Subcutaneous abdominal adipose tissue (tissue), 5 donors: Measurements from ENCODE around the gene CTSW.
"Not testable (repeated sequence)": the region's sequence is repeated elsewhere in the genome, so short reads cannot be mapped to it uniquely, and the experiment has no call there.

Experiments used
- H3K27ac ChIP-seq: one replicate; pipeline ENCODE4 v1.7.0; 2013; ENCODE audit warnings: low read depth, mild to moderate bottlenecking, inconsistent platforms, low read length, moderate library complexity
- H3K27me3 ChIP-seq, 5 donors: one replicate each; pipeline ENCODE4 v1.7.0; 2013; ENCODE audit warnings: low read length in 5 of 5, inconsistent platforms in 1 of 5; ENCODE audit not compliant: control insufficient read depth in 5 of 5, insufficient read depth in 4 of 5
- H3K36me3 ChIP-seq, 5 donors: one replicate each; pipeline ENCODE4 v1.7.0; 2013; ENCODE audit warnings: low read length in 5 of 5; ENCODE audit not compliant: control insufficient read depth in 5 of 5, insufficient read depth in 5 of 5
- H3K4me1 ChIP-seq, 5 donors: one replicate each; pipeline ENCODE4 v1.7.0; 2013; ENCODE audit warnings: low read length in 5 of 5, mild to moderate bottlenecking in 3 of 5, moderate library complexity in 1 of 5; ENCODE audit not compliant: control insufficient read depth in 5 of 5, insufficient read depth in 5 of 5
- H3K4me3 ChIP-seq, 5 donors: one replicate each; pipeline ENCODE4 v1.7.0; 2013; ENCODE audit warnings: low read length in 5 of 5, low read depth in 1 of 5
- H3K9ac ChIP-seq, 5 donors: one replicate each; pipeline ENCODE4 v1.7.0; 2013; ENCODE audit warnings: low read length in 5 of 5, mild to moderate bottlenecking in 4 of 5, moderate library complexity in 3 of 5
- H3K9me3 ChIP-seq, 5 donors: one replicate each; pipeline ENCODE4 v1.7.0; 2013; ENCODE audit warnings: low read length in 5 of 5; ENCODE audit not compliant: control insufficient read depth in 5 of 5
- donor health status: healthy.
- donor health status: healthy.
- donor health status: healthy.
- donor health status: healthy.
- donor health status: healthy.

The CTSW gene

GRCh38 chr11:65885808-65886536, 6.3 kb downstream of the CTSW start:
- Histone ChIP-seq H3K27me3 (no peaks in the 10 kb centered on the region), H3K27ac (no peak overlapping the region), H3K9me3 (no peaks in the 10 kb centered on the region), H3K4me1 (peaks cover 4 to 36% (median 34%) of the 10 kb centered on the region in 5 donors), H3K36me3 (peaks cover 5 to 44% (median 34%) of the 10 kb centered on the region in 5 donors), H3K4me3 (no peak overlapping the region), H3K9ac (no peak overlapping the region)

- Histone ChIP-seq H3K27ac (peak overlapping the region; percentile 99), H3K27me3 (no peaks in the 10 kb centered on the region), H3K4me1 (peaks cover 4 to 47% (median 45%) of the 10 kb centered on the region in 5 donors), H3K4me3 (peak overlapping the region; percentile 56 to 91 (median 83)), H3K9me3 (no peaks in the 10 kb centered on the region), H3K36me3 (peaks cover 5 to 44% (median 34%) of the 10 kb centered on the region in 5 donors), H3K9ac (peak overlapping the region in 3 of 5 donors; percentile 60 to 77 (median 68))
Measured at GRCh38 chr11:65886826-65887722, 7.4 kb downstream of the CTSW start.

GRCh38 chr11:65887723-65888162, 8.1 kb downstream of the CTSW start:
- H3K4me1 ChIP-seq, result peaks cover 4 to 54% (median 52%) of the 10 kb centered on the region in 5 donors
- H3K36me3 ChIP-seq, result peaks cover 5 to 38% (median 30%) of the 10 kb centered on the region in 5 donors
- H3K27ac ChIP-seq, result peak overlapping the region; percentile 99
- peak overlapping the region; percentile 35 to 77 (median 68) for H3K9ac ChIP-seq
- H3K27me3 ChIP-seq, result no peaks in the 10 kb centered on the region
- H3K9me3 ChIP-seq, result no peaks in the 10 kb centered on the region
- peak overlapping the region; percentile 56 to 91 (median 83) for H3K4me3 ChIP-seq

GRCh38 chr11:65888163-65888814, 8.7 kb downstream of the CTSW start, which contains the start of gene FIBP:
FIBP (minus strand) TSS chr11:65888471; CDS start chr11:65888418, 53 bp downstream.
- H3K9ac ChIP-seq, result peak within 1 kb of the TSS; percentile 70 to 87 (median 79)
- H3K4me1 ChIP-seq, result peaks cover 4 to 58% (median 56%) of the 10 kb centered on the region in 5 donors
- H3K27me3 ChIP-seq, result no peaks in the 10 kb centered on the region
- H3K36me3 ChIP-seq, result peaks cover 5 to 32% (median 24%) of the 10 kb centered on the region in 5 donors
- H3K9me3 ChIP-seq, result no peaks in the 10 kb centered on the region
- H3K27ac ChIP-seq, result peak within 1 kb of the TSS; percentile 99
- peak within 1 kb of the TSS; percentile 78 to 91 (median 83) for H3K4me3 ChIP-seq

GRCh38 chr11:65890324-65891218, 10.9 kb downstream of the CTSW start, which contains the start of gene CCDC85B:
CCDC85B (plus strand) TSS chr11:65890673; CDS start chr11:65890784, 111 bp downstream.
- Histone ChIP-seq H3K4me3 (peak within 1 kb of the TSS; percentile 75 to 91 (median 79)), H3K27ac (peak within 1 kb of the TSS; percentile 99), H3K4me1 (peaks cover 8 to 68% (median 62%) of the 10 kb centered on the region in 5 donors), H3K9me3 (no peaks in the 10 kb centered on the region), H3K27me3 (no peaks in the 10 kb centered on the region), H3K9ac (peak within 1 kb of the TSS; percentile 59 to 87 (median 79)), H3K36me3 (peaks cover 5 to 13% (median 9%) of the 10 kb centered on the region in 5 donors)

- peak overlapping the region; percentile 59 to 88 (median 78) for H3K4me3 ChIP-seq
- H3K27ac ChIP-seq, result peak overlapping the region; percentile 99
- H3K9ac ChIP-seq, result peak overlapping the region; percentile 26 to 79 (median 77)
- H3K27me3 ChIP-seq, result no peaks in the 10 kb centered on the region
- H3K9me3 ChIP-seq, result no peaks in the 10 kb centered on the region
- peaks cover 8 to 68% (median 62%) of the 10 kb centered on the region in 5 donors for H3K4me1 ChIP-seq
- H3K36me3 ChIP-seq, result peaks cover 2 to 6% (median 4%) of the 10 kb centered on the region in 5 donors
Measured at GRCh38 chr11:65891219-65892136, 11.8 kb downstream of the CTSW start.

- H3K36me3 ChIP-seq, H3K9me3 ChIP-seq, H3K27me3 ChIP-seq: not testable (repeated sequence)
- Histone ChIP-seq H3K4me1 (peaks cover 8 to 68% (median 62%) of the 10 kb centered on the region in 5 donors), H3K4me3 (peak overlapping the region in 4 of 5 donors; percentile 59 to 88 (median 75)), H3K9ac (peak overlapping the region; percentile 26 to 79 (median 77)), H3K27ac (peak overlapping the region; percentile 99)
Measured at GRCh38 chr11:65892137-65892540, 12.5 kb downstream of the CTSW start.

GRCh38 chr11:65892661-65893317, 13.2 kb downstream of the CTSW start:
- Histone ChIP-seq H3K9ac (no peak overlapping the region), H3K27me3 (no peaks in the 10 kb centered on the region), H3K9me3 (no peaks in the 10 kb centered on the region), H3K4me3 (peak overlapping the region in 4 of 5 donors; percentile 44 to 88 (median 75)), H3K27ac (peak overlapping the region; percentile 99), H3K36me3 (no peaks in the 10 kb centered on the region), H3K4me1 (peaks cover 8 to 61% (median 56%) of the 10 kb centered on the region in 5 donors)
